Stomach (tissue), 9 donors: Measurements from ENCODE around the gene GABBR2. TPM values are rescaled to one million over a fixed set of nuclear protein-coding genes. Genes with fewer than 3 reads are reported as not detected.

Experiments
- DNase-seq, 2 donors: peaks; one replicate each; pipeline versions ENCODE4 v3.0.0 to v3.0.0-alpha.2; 2013 to 2019
- H3K27ac ChIP-seq, 5 donors: fragments of 200-600 bp in 4 of 5; sonication (generic) in 4 of 5; one replicate each; pipeline ENCODE4 v1.5.1; 2013 to 2019; ENCODE audit warnings: mild to moderate bottlenecking in 1 of 5, moderate library complexity in 1 of 5
- H3K27me3 ChIP-seq, 3 donors: fragments of 200-600 bp; sonication (generic); one replicate each; pipeline ENCODE4 v1.5.1; 2017 to 2019; ENCODE audit warnings: mixed run types in 1 of 3
- H3K36me3 ChIP-seq, 4 donors: fragments of 200-600 bp; sonication (generic); 1 replicate in 3 of 4; 2 replicates in 1 of 4; pipeline ENCODE4 v1.5.1; 2016 to 2019
- H3K4me1 ChIP-seq, 4 donors: fragments of 200-600 bp; sonication (generic); one replicate each; pipeline ENCODE4 v1.5.1; 2016 to 2019
- H3K4me3 ChIP-seq, 4 donors: fragments of 200-600 bp; sonication (generic) in 3 of 4; one replicate each; pipeline ENCODE4 v1.5.1; 2016 to 2019; ENCODE audit warnings: mild to moderate bottlenecking in 1 of 4
- H3K9me3 ChIP-seq, 4 donors: fragments of 200-600 bp; sonication (generic); one replicate each; pipeline ENCODE4 v1.5.1; 2016 to 2019
- EP300 ChIP-seq: sonication (generic); formaldehyde crosslinking; IDR thresholded peaks from one replicate; pipeline ENCODE4 v1.6.1; 2017; ENCODE audit warnings: antibody characterized with exemption
- POLR2A ChIP-seq, 4 donors: fragments of 450-650 bp; IDR thresholded peaks; one replicate each; pipeline ENCODE4 v1.6.1; 2016; ENCODE audit warnings: antibody characterized with exemption in 4 of 4, control low read depth in 2 of 4, mild to moderate bottlenecking in 1 of 4, moderate library complexity in 1 of 4
- POLR2AphosphoS5 ChIP-seq, 3 donors: sonication (generic); formaldehyde crosslinking; IDR thresholded peaks; one replicate each; pipeline ENCODE4 v1.6.1; 2016; ENCODE audit warnings: antibody characterized with exemption in 3 of 3
- WGBS, 5 donors: extraction: QIAGEN DNeasy Blood & Tissue Kit in 3 of 5; methylation state at CpG; one replicate each; pipeline versions ENCODE4 v1.1.5 to v1.1.7; 2013 to 2018; 5-methylcytosine and 5-hydroxymethylcytosine counted together
- intact Hi-C: fragments of 100-400 bp; cut with DNase I; formaldehyde crosslinking; loops from one replicate; pipeline ENCODE4 v1.15.1; 2023; ENCODE audit warnings: low total_unique reads
- polyA plus RNA-seq, 3 donors: library from polyadenylated mRNA; stranded (reverse); fragments of 200-250 nt; gene quantifications; one replicate each; pipeline ENCODE4 v1.2.3, GENCODE V29; 2013
- total RNA-seq, 5 donors: library from RNA; depleted of rRNA; stranded (reverse); fragments of >200 nt; gene quantifications; one replicate each; pipeline versions ENCODE4 v1.1.0 to v1.2.3, GENCODE V29; 2014 to 2016
- TF ChIP-seq, protein P1 (sequence below), 7 experiments: fragments of 450-650 bp in 4 of 7; fragments of 200-600 bp in 3 of 7; sonication (generic) in 3 of 7; IDR thresholded peaks; one replicate each; pipeline ENCODE4 v1.5.1; 2016 to 2019; ENCODE audit warnings: antibody characterized with exemption in 7 of 7, control low read depth in 2 of 7, mild to moderate bottlenecking in 1 of 7
- donor health status: healthy with polysubstance abuse.
- donor health status: Bipolar disorder and iron deficiency.
- donor health status: healthy.

Gene GABBR2
- total and polyA plus RNA-seq, 8 donors = 0.06 to 0.55 (median 0.08) TPM; not detected in 5

GRCh38 chr9:98449871-98450270 lies 258.9 kb downstream of the GABBR2 start:
- Histone ChIP-seq H3K27me3 (peaks cover 0 to 5% (median 0%) of the 10 kb centered on the region in 3 donors), H3K4me1 (no peaks in the 10 kb centered on the region), H3K9me3 (no peaks in the 10 kb centered on the region), H3K4me3 (no peak overlapping the region), H3K27ac (no peak overlapping the region), H3K36me3 (no peaks in the 10 kb centered on the region)
- TF ChIP-seq POLR2A (IDR thresholded peaks at IDR 0.05) (no peak), EP300 (no peak), POLR2AphosphoS5 (IDR thresholded peaks at IDR 0.05) (no peak)
- TF ChIP-seq, protein P1, sequence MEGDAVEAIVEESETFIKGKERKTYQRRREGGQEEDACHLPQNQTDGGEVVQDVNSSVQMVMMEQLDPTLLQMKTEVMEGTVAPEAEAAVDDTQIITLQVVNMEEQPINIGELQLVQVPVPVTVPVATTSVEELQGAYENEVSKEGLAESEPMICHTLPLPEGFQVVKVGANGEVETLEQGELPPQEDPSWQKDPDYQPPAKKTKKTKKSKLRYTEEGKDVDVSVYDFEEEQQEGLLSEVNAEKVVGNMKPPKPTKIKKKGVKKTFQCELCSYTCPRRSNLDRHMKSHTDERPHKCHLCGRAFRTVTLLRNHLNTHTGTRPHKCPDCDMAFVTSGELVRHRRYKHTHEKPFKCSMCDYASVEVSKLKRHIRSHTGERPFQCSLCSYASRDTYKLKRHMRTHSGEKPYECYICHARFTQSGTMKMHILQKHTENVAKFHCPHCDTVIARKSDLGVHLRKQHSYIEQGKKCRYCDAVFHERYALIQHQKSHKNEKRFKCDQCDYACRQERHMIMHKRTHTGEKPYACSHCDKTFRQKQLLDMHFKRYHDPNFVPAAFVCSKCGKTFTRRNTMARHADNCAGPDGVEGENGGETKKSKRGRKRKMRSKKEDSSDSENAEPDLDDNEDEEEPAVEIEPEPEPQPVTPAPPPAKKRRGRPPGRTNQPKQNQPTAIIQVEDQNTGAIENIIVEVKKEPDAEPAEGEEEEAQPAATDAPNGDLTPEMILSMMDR (IDR thresholded peaks at IDR 0.05) = no peak
- WGBS, 5 donors = 69 to 79% (median 77%) methylated on average over 3 of the region's 3 CpGs
- intact Hi-C loops = no loop called here
- no peak for DNase-seq

- Histone ChIP-seq H3K27me3 (peaks cover 0 to 5% (median 0%) of the 10 kb centered on the region in 3 donors), H3K36me3 (no peaks in the 10 kb centered on the region), H3K27ac (no peak overlapping the region), H3K9me3 (no peaks in the 10 kb centered on the region), H3K4me3 (no peak overlapping the region), H3K4me1 (no peaks in the 10 kb centered on the region)
- 71 to 93% (median 77%) methylated on average over 1 of the region's 1 CpG for WGBS, 5 donors
- TF ChIP-seq POLR2A (IDR thresholded peaks at IDR 0.05) (no peak), EP300 (no peak), POLR2AphosphoS5 (IDR thresholded peaks at IDR 0.05) (no peak)
- TF ChIP-seq, protein P1 (IDR thresholded peaks at IDR 0.05) = no peak
- DNase-seq = peak in 1 of 2 donors; percentile 43
- intact Hi-C loops = no loop called here
Observed at GRCh38 chr9:98445576-98445975, 263.2 kb downstream of the GABBR2 start.

- WGBS, 5 donors = 77 to 91% (median 90%) methylated on average over 13 of the region's 13 CpGs
- no peak for TF ChIP-seq POLR2AphosphoS5 (IDR thresholded peaks at IDR 0.05)
- TF ChIP-seq EP300 = no peak
- TF ChIP-seq POLR2A (IDR thresholded peaks at IDR 0.05) = no peak
- TF ChIP-seq, protein P1 (IDR thresholded peaks at IDR 0.05) = no peak
- Histone ChIP-seq H3K27ac (no peak overlapping the region), H3K4me3 (no peak overlapping the region), H3K9me3 (no peaks in the 10 kb centered on the region), H3K27me3 (peaks cover 0 to 5% (median 0%) of the 10 kb centered on the region in 3 donors), H3K36me3 (no peaks in the 10 kb centered on the region), H3K4me1 (no peaks in the 10 kb centered on the region)
- DNase-seq = no peak
- intact Hi-C loops = no loop called here
Observed at GRCh38 chr9:98444601-98445000, 264.1 kb downstream of the GABBR2 start.

GRCh38 chr9:98442541-98442940 lies 266.2 kb downstream of the GABBR2 start:
- DNase-seq = no peak
- Histone ChIP-seq H3K27me3 (peaks cover 0 to 5% (median 0%) of the 10 kb centered on the region in 3 donors), H3K9me3 (no peaks in the 10 kb centered on the region), H3K27ac (no peak overlapping the region), H3K4me3 (no peak overlapping the region), H3K36me3 (no peaks in the 10 kb centered on the region), H3K4me1 (no peaks in the 10 kb centered on the region)
- intact Hi-C loops = no loop called here
- 52 to 72% (median 57%) methylated on average over 2 of the region's 2 CpGs for WGBS, 5 donors
- TF ChIP-seq POLR2A (IDR thresholded peaks at IDR 0.05) (no peak), EP300 (no peak), POLR2AphosphoS5 (IDR thresholded peaks at IDR 0.05) (no peak)

DNA sequence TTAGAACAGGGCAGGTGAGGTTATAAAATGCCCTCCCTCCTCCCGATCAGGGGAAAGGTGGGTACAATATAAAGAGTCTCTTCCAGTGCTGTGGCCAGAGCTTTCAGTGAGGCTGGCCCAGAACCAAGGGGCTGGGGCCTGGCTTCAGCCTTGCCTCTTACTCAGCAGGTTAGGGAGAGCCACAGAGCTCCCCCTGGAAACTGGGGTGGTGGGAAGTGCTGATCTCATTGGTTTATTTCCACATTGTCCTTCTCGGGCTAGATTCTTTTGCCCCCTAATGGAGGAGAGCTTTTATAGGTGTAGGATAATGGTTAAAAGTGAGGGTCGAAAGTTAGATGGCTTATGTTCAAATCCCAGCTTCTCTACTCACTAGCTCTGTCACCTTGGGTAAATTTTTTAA lies 266.6 kb downstream of the GABBR2 start:
- no peaks in the 10 kb centered on the region for H3K9me3 ChIP-seq
- WGBS, 5 donors = 42 to 55% (median 51%) methylated on average over 3 of the region's 3 CpGs
- DNase-seq = no peak
- TF ChIP-seq EP300 (no peak), POLR2A (IDR thresholded peaks at IDR 0.05) (no peak), POLR2AphosphoS5 (IDR thresholded peaks at IDR 0.05) (no peak)
- TF ChIP-seq, protein P1 (IDR thresholded peaks at IDR 0.05) = no peak
- intact Hi-C loops = no loop called here
- H3K4me3 ChIP-seq = no peak overlapping the region
- H3K27ac ChIP-seq = no peak overlapping the region
- no peaks in the 10 kb centered on the region for H3K4me1 ChIP-seq
- H3K27me3 ChIP-seq = peaks cover 0 to 5% (median 0%) of the 10 kb centered on the region in 3 donors
- H3K36me3 ChIP-seq = no peaks in the 10 kb centered on the region
